Hepatic stellate cell (primary cell): ENCODE results near the gene BICDL1.

Source experiments
- DNase-seq: peaks from one replicate; pipeline ENCODE4 v3.0.0; 2011; ENCODE audit warnings: low spot score

BICDL1 gene

GRCh38 chr12:120081641-120082040 is 92.6 kb downstream of the BICDL1 start:
- no peak for DNase-seq

- no peak for DNase-seq
Measured at GRCh38 chr12:120085920-120086645, 97.0 kb downstream of the BICDL1 start.

DNA sequence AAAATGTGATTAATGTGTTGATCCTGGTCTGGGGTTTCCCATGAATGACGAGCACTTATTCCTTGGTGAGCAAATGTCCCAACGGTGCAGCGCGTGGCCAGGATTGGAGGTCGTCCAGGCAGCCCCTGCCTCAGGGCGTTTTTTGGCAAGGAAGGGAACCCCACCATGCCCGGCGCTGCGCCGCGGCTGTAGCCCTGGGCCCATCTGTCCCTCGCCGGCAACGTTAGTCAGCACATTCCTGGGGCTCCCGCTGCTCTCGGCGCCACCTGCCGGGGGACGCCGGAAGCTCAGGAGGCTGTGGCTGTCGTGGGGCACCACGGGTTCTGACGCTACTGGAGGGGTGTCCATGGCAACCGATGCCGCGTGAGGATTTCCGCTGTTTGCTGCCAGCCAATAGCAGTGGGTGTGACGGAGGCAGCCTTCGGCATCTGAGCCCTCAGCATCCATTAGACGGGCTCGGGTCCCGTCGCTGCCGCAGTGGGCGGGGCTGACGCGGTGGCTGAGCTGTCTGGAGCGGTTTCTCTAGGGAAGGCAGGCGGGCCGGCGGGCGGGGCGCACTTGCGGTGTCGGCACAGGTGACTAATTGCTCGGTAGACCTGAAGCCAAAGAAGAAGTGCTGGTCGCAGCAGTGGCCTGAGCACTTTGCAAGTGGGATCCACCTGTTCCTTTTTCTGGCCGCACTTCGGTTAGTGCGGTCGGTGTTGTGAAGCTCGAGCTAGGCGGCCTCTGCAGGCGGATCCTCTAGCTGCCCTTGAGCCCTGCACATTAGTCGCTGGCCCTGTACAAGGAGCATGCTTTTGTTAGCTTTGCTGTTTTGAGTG is 98.0 kb downstream of the BICDL1 start:
- DNase-seq: peak; percentile 100

DNA sequence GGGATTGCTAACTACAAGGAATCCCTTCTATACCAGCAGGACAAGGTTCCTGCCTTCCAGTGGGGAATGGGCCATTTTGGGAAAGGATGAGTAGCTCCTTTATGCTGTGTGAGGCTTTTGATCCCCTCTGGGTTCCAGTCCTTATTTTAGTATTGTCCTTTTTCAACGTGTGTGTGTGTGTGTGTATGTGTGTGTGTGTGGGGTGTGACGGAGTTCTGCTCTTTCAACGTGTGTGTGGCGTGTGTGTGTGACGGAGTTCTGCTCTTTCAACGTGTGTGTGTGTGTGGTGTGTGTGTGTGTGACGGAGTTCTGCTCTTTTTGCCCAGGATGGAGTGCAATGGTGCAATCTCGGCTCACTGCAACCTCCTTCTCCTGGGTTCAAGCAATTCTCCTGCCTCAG is 100.1 kb downstream of the BICDL1 start:
- DNase-seq: no peak

GRCh38 chr12:120089796-120090195 is 100.8 kb downstream of the BICDL1 start:
- no peak for DNase-seq

GRCh38 chr12:120090206-120090605 is 101.2 kb downstream of the BICDL1 start:
- no peak for DNase-seq

DNA sequence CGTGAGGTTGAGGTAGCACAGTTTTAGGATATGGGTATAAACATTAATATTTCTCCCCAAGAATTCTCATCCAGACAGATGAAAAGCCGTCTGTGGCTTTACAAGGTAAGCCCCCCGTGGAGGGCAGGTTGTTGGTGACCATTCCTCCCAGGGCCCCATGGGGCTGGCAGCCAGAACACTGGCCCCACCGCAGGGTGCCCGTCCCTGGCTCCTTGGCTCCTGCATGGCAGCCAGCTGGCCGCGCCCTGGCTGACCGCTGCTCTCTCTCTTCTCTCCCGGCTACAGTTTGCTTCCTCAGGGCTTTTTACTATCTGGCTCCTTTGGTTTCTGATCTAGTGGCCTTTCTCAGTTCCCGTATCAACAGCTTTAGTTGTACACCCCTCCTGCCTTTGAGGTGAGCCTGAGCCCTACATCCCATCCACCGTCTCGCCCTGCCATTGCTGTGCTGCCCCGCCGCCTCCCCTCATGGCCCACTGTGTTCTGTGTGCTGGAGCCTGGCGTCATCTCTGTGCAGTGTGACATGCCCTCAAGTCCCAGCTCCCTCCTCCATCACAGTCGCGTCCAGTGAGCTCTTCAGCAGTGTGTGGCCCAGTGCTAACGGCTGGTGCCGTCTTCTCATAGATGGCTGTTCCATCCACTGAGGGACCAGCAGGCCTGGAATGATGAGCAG is 101.7 kb downstream of the BICDL1 start:
- DNase-seq: no peak

DNA sequence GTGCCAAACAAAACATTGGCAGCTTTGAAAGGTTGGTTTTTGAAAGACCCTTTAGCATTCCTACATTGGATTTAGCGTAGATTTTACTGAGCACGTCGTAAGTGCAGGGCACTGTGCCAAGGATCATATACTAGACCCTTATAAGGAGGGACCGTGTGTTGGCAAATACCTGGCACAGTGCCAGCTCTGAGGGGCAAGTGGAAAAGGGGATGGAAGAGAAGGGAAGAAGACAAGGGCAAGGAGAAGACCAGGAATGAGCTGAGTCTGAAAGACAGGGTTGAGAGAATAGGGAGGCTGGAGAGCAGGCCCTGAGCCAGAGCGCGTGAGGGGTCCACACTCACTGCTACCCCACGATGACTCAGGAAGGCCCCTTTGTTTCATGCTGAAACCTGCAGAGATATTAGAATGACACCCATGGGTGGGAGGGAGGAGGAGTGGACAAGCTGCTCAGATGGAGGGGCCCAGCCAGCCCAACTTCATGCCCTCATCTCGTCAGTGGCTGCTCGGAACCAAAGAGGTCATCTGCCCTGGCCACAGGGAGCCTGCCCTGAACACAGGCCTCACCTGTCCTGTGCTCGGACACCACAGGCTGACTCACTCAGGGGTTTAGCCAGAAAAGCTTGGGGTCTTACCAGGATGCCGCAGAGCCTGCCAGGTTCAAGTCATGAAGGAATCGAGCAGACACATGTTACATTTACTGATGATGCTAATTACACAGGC is 102.5 kb downstream of the BICDL1 start:
- DNase-seq: no peak

GRCh38 chr12:120092551-120093335 is 103.7 kb downstream of the BICDL1 start:
- no peak for DNase-seq

- DNase-seq: no peak
Measured at GRCh38 chr12:120093336-120093591, 104.2 kb downstream of the BICDL1 start.

DNA sequence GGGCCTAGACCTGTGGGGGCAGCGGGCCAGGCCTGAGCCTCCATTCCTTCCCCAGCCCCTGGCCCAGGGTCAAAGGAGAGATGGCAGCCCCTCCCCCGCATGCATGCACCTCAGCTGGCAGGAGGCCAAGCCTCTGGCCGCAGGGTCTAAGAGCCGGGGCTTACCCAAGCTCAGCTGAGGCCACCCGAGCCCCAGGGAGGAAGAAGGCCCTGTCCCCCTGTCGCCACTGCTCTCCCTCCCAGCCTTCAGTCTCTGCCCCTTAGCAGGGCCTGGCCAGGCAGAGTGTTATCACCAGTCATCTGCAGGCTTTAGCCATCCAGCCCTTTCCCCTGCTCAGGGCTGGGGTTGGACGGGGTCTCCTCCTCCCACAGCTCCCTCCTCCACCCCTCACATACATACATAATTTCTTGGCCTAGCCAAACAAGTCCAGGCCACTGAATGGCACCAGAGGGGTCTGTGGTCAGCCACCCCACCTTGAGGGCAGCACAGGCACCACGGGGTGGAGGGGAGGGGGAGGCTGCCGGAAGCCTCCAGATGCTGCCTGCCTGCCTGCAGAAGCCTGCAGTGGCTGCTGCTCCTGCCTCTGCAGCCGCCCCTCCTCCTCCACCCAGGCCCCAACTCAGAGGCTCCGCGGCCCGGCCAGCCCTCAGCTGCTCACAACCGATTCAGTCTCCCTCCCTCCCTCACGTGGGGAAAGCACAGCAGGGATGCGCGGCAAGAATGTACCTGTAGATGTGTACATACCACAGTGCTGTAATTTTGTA is 104.7 kb downstream of the BICDL1 start:
- no peak for DNase-seq

- no peak for DNase-seq
Measured at GRCh38 chr12:120094485-120094884, 105.4 kb downstream of the BICDL1 start.

DNA sequence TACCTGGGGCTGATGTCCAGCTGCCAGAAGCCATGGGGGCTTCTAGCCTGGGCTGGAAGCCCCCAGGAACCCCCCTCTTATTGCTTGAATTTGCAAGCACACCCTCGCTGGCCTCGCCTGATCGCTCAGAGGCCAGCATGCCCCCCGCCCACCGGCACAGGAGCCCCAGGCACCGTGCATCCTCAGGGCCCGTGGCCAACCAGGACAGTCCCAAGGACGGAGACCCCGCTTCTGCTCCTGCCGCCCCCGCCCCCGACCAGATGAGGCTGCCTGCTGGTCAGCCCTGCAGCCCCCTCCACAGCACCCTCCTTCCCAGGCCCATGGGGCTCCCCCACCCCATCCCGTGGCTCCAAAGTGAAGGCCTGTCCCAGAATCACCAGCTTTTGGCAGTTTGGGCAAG is 106.3 kb downstream of the BICDL1 start:
- no peak for DNase-seq

DNA sequence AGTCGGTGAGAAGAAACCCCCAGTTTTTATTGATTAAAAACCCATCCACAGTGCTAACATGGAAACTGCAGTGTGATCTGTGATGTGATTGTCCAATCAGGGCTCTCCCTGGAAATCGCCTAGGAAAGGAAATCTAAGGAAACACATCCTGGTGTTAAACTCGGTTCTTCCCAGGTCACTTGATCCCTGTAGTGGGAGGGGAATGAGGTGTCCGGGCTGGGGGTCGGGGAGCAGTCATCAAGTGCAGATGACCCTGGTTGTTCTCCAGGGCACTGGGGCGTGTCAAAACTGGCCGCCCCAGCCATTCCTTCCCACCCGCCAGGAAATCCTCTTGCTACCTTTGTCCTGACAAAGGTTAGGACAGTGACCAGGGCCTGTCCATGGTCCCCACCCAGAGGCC is 106.7 kb downstream of the BICDL1 start:
- DNase-seq: no peak

GRCh38 chr12:120096671-120097202 is 107.7 kb downstream of the BICDL1 start:
- no peak for DNase-seq

DNA sequence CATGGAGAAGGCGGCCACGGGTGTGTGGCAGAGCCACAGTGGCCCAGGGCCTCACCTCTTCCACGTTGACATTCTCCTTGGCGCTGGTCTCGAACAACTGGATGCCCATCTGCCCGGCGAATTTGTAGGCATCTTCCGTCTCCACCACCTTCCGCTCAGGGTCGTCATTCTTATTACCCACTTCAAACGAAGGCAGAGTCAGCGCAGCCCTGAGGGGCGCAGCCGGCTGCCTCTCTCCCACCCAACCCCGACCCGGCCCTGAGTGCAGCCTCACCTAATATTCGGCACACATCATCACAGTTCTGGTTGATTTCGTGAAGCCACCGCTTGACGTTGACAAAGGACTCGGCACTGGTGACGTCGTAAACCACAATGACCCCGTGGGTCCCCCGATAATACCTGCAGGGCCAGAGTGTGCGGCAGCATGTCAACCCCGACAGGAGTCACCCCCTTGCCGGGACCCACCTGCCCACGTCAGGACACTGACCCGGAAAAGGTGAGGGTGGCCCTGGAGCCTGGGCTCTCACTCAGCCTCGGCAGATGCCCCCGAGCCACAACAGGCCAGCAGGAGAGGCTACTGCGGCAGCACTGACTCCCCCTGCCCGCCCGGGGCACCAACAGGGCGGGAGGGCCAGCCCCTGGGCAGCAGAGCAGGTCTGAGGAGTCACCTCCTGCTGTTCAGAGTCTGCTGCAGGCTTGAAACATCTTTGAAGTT is 109.9 kb downstream of the BICDL1 start:
- no peak for DNase-seq

DNA sequence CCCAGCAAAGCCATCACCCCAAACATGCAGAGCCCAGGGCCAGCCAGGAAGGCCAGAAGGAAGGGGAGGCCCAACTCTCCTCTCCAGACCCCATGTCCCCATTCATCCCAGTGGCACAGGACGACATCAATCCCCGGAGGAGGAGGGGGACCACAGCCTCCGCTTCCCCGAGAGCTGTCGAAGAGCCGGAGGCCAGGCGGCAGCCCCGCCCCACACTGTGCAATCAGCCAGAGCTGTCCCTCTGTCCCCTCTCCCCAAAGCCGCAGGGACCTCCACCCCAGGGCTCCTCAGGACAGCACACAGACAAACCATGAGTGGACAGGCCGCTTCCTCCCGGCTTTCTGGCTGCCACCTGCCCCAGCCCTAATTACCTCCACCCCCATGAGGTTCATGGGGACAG is 110.7 kb downstream of the BICDL1 start:
- no peak for DNase-seq

DNA sequence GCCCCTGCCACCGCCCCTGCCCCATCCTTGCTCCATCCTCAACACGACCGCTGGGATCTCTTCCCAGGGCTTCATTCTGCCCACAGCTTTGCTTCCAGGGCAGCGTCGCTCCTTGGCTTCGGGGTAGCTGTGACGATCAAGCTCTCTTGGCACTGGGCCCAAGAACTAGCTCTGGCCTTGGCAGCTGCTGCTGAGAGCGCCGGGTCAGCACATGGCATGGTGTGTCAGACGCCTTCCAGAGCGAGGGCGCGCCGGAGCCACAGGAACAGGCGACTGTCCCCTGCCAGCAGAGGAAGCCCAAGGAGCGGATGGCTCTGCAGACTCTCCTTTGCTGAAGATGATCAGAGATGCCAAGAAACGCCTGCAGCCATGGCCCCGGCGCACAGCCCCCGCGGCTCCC is 111.6 kb downstream of the BICDL1 start:
- DNase-seq: no peak

GRCh38 chr12:120101182-120101581 is 112.1 kb downstream of the BICDL1 start:
- DNase-seq: no peak

DNA sequence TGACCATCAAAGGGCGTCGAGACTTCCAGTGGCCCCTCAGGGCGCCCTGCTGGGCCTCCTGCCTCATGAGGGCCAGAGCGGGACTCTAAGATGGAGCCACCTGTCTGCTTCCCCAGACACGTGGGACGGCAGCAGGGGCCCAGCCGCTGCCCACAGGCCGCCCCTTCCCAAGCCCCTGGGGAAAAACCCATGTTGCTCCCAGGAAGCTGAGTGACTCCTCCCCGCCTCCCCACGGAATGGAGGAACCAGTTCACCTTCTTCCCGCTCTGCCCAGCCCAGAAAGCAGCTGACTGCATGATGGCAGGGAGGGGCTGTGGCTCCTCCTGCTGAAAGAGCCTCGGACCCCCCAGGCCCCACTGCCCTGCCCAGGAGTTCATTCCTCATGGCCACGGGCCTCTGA is 112.6 kb downstream of the BICDL1 start:
- DNase-seq: no peak
